LNCaP clone FGC (cell line): ENCODE data around the gene KIF21A.

Experiments used
- DNase-seq: peaks from one replicate; pipeline ENCODE4 v3.0.0-alpha.2; 2011; ENCODE audit warnings: low read depth
- H3K4me3 ChIP-seq: 2 replicates; pipeline ENCODE4 v1.5.1; 2011; ENCODE audit warnings: mild to moderate bottlenecking, low read depth, low read length, control low read depth
- CTCF ChIP-seq: IDR thresholded peaks from 2 replicates; pipeline ENCODE4 v1.5.1; 2012; ENCODE audit warnings: mild to moderate bottlenecking; ENCODE audit not compliant: control insufficient read depth, insufficient read depth; ENCODE audit errors: extremely low read depth

Gene KIF21A

GRCh38 chr12:39277416-39277815 is 165.5 kb downstream of the KIF21A start:
- TF ChIP-seq CTCF = no peak
- no peak overlapping the region for H3K4me3 ChIP-seq
- DNase-seq = no peak

GRCh38 chr12:39275846-39276245 is 167.1 kb downstream of the KIF21A start:
- no peak for DNase-seq
- TF ChIP-seq CTCF = no peak
- no peak overlapping the region for H3K4me3 ChIP-seq

- no peak overlapping the region for H3K4me3 ChIP-seq
- peak; percentile 33 for DNase-seq
- peak; percentile 68 for TF ChIP-seq CTCF
These were observed 169.9 kb downstream of the KIF21A start for GRCh38 chr12:39272871-39273655.

- no peak for DNase-seq
- no peak for TF ChIP-seq CTCF
- H3K4me3 ChIP-seq = no peak overlapping the region
These were observed 173.4 kb downstream of the KIF21A start for GRCh38 chr12:39269492-39269891.

GRCh38 chr12:39267886-39268285 is 175.0 kb downstream of the KIF21A start:
- no peak for DNase-seq
- no peak for TF ChIP-seq CTCF
- H3K4me3 ChIP-seq = no peak overlapping the region

GRCh38 chr12:39252628-39253027 is 190.3 kb downstream of the KIF21A start:
- H3K4me3 ChIP-seq = no peak overlapping the region
- DNase-seq = no peak
- TF ChIP-seq CTCF = no peak
